Right renal cortex interstitium (tissue), 3 donors: ENCODE measurements around the gene TCP11L1. TPM values are rescaled to one million over a fixed set of nuclear protein-coding genes. Genes with fewer than 3 reads are reported as not detected.
A peak's percentile ranks its signal among the peaks of the same experiment; 100 is the strongest.
"Not testable (repeated sequence)": the region's sequence is repeated elsewhere in the genome, so short reads cannot be mapped to it uniquely, and the experiment has no call there.

Experiments used
- DNase-seq, 3 donors: peaks; one replicate each; pipeline ENCODE4 v3.0.0-alpha.2; 2013; ENCODE audit warnings: low read depth in 3 of 3, low spot score in 2 of 3
- polyA plus RNA-seq, 3 donors: library from polyadenylated mRNA; unstranded; fragments of 120-200 nt; gene quantifications; one replicate each; pipeline ENCODE4 v1.2.1, GENCODE V29; 2013; ENCODE audit not compliant: insufficient read length in 3 of 3

TCP11L1 gene
- polyA plus RNA-seq, 3 donors: 8.8 to 10.2 (median 9.6) TPM

GRCh38 chr11:33064866-33065265 lies 25.5 kb downstream of the TCP11L1 start:
- no peak for DNase-seq

DNA sequence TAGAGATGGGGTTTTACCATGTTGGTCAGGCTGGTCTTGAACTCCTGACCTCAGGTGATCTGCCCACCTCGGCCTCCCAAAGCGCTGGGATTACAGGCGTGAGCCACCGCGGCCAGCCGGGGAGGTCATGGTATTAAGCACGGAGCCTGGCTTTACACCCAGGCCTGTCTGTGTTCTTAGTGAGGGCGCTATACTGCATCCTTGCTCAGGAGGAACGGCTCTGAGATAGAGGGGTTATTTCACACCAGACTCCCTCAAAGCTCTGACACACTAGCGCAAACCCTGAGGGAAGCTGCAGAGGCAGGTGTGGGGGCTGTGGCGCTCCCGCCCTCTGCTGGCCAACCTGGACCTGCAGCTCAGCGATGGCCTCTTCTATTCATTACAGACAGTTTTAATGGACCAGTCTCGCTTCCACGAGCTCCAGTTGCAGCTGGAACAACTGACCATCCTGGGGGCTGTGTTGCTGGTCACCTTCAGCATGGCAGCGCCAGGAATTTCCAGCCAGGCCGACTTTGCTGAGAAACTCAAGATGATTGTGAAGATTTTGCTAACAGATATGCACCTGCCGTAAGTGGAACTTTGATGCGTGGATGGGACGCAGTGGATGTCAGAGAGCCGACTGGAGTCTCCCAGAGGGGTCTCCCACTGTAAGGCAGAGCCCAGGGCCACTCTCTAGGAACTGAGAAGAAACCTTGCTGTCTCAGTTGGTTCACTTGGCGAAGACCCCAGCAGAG lies 26.2 kb downstream of the TCP11L1 start:
- peak; percentile 16 to 35 (median 19) for DNase-seq

DNA sequence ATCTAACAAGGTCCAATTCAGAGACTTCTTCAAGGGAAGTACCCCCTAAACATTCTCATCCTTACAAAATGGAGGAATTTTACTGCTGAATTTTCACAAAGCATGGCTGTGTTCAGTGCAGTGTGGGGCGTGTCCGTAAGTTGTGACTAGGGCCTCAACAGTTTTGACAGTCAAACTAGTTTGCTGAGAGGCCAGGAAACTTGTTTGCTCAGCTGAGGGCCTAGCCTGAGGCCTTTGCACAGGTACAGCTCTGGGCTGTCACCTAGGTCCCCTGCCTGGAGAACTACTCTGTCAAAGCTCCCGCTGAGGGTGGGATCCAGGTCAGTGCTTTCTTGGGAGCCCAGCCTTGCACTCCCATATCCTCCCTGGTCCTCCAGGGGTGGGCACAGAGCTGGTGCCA lies 27.9 kb downstream of the TCP11L1 start:
- DNase-seq: no peak

DNA sequence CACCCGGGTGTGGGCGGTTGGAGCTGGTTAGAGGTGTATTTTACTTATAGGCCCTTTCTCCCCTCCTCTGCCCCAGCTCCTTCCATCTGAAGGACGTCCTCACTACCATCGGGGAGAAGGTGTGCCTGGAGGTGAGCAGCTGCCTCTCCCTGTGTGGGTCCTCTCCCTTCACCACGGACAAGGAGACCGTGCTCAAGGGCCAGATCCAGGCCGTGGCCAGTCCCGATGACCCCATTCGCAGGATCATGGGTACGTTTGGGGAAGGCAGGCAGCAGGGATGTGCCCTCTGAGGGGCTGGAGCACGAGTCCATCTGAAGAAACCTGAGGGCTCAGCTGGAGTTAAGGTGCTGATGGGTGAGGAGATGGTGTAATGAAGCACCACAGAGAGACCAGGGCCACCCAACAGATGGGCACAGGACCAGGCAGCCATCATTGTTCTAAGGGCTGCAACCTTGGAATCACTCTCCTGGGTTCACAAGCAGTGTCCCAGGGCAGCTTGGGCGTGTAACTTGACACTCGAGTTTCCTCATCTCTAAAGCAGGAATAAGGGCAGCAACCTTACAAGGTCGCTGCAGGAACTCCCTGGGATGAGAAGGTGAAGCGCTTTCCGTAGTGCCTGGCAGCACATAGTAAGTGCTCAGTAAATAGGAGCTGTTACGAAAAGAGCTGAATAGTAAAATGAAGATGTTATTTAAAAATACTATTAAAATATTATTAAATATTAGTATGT lies 29.4 kb downstream of the TCP11L1 start:
- no peak for DNase-seq

DNA sequence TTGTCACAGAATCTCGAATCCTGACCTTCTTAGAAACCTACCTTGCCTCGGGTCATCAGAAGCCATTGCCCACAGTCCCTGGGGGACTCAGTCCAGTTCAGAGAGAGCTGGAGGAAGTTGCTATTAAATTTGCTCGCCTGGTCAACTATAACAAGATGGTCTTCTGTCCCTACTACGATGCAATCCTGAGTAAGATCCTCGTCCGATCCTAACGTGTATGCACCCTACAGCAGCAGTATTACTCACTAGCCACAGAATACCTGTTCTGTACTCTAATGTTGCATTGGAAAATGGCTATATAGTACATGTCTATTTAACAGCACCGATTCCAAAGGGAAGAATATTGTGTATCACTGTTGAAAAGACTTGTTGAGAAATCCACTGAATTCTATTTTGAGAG lies 33.1 kb downstream of the TCP11L1 start:
- DNase-seq: no peak

DNA sequence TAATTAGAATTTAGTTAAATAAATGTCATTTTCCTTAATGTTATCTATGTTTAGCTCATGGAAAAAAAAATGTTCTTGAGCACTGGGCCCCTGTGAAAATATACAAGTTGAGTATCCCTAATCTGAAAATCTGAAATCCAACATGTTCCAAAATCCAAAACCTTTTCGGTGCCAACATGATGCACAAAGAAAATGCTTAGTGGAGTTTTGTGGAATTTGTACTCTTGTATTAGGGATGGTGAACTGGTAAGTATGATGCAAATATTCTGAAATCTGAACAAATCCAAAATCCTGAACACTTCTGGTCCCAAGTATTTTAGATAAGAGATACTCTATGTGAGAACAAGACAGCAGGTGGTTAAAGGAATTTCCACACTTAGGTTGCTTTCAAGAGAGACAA lies 44.5 kb downstream of the TCP11L1 start:
- DNase-seq: no peak

DNA sequence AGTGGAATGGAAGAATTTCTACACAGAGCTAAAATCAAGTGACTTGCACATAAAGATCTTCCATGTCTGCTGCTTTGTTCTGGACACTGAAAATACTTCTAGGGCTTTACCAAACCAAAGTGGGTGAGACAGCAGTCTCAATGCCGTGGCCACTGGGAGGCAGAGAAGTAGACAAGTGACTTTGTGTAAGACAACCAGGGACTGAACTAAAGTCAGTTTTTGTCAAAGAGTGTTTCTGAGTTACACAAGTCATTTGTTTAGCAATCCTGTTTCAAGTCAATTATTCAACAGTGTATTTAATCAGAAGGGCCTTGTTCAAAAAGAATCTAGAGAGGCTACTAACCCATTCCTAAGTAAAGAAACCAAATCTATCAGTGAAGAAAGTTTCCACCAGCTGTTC lies 46.6 kb downstream of the TCP11L1 start:
- DNase-seq: no peak

- no peak for DNase-seq
These were observed 50.4 kb downstream of the TCP11L1 start for GRCh38 chr11:33089776-33090175.

GRCh38 chr11:33094157-33094556 lies 54.8 kb downstream of the TCP11L1 start:
- no peak for DNase-seq

- no peak for DNase-seq
These were observed 64.5 kb downstream of the TCP11L1 start for GRCh38 chr11:33103836-33104235.

DNA sequence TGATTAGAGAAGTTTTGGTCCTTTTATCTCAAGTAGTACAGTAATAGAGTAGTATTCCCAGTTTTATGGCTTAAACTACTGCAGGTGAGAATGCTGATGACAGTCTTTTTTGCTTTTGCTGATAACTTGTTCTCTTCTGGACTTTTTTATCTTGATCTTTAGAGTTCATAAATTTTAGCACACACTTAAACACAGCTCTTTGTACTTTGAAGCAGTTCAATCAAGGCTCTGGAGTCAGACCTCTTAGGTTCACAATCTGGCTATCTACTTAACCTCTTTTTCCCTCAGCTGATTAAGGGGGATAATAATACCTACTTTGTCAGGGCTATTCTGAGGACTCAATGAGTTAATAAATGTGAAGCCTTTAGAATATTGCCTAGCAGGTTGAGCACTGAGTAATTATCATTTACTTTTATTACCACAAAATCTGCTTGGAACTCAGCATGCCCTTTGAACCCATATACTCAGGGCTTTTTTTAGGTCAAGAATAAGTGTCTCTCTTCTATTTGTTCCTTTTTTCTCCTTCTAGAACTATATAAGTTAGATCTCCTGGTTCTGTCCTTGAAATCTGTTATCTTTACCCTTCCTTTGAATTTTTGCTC lies 70.0 kb downstream of the TCP11L1 start:
- no peak for DNase-seq

GRCh38 chr11:33110083-33110482 lies 70.7 kb downstream of the TCP11L1 start:
- DNase-seq: no peak

DNA sequence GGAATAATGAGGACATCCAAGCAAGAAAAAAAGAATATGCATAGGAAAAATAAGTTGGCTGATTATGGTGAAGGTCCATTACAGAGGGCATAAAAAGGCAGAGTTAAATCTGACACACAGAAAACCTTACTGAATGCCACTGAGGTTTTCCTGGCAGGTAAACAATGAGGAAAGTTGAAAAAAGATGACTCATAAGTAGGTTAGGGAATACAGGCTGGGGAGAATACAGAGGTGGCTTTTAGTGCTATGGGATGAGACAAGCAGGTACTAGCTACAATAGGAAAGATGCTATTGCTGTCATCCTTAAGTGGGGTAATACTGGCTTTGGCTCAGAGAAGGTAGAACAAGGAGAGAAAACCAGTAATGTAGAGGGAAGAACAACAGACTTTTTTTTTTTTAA lies 77.2 kb downstream of the TCP11L1 start:
- no peak for DNase-seq

GRCh38 chr11:33122696-33123095 lies 83.3 kb downstream of the TCP11L1 start:
- not testable (repeated sequence) for DNase-seq

Other genes starting within 250 kb of the TCP11L1 start
- under 1 TPM; 0.19 to 0.26 (median 0.23) TPM for gene CCDC73, start 244.9 kb upstream of the TCP11L1 start, polyA plus RNA-seq
- 1 to 10 TPM; 6.0 to 6.3 (median 6.2) TPM for gene PRRG4, start 209.6 kb upstream of the TCP11L1 start, polyA plus RNA-seq
- gene QSER1, start 146.8 kb upstream of the TCP11L1 start, polyA plus RNA-seq: 10 to 100 TPM; 38.3 to 44.5 (median 41.5) TPM
- gene DEPDC7, start 23.7 kb upstream of the TCP11L1 start, polyA plus RNA-seq: 1 to 10 TPM; 6.7 to 8.5 (median 7.4) TPM
- gene CSTF3, start 121.9 kb downstream of the TCP11L1 start, polyA plus RNA-seq: 10 to 100 TPM; 53.9 to 63.9 (median 62.1) TPM
- gene HIPK3, start 217.8 kb downstream of the TCP11L1 start, polyA plus RNA-seq: 10 to 100 TPM; 51.1 to 53.2 (median 51.8) TPM